KOPT-K1 (cell line): ENCODE data around the gene YIPF4.
"Not testable (repeated sequence)": the region's sequence is repeated elsewhere in the genome, so short reads cannot be mapped to it uniquely, and the experiment has no call there.

ENCODE experiments used
- H3K27ac ChIP-seq: fragments of 200-600 bp; sonication (generic); 2 replicates; pipeline ENCODE4 v1.5.1; 2016; ENCODE audit warnings: antibody characterized with exemption, mild to moderate bottlenecking, low read depth, low read length; ENCODE audit not compliant: poor library complexity, severe bottlenecking
- H3K36me3 ChIP-seq: fragments of 200-600 bp; sonication (generic); 2 replicates; pipeline ENCODE4 v1.5.1; 2017; ENCODE audit warnings: antibody characterized with exemption, mild to moderate bottlenecking, low read length, moderate library complexity; ENCODE audit not compliant: insufficient read depth
- H3K9me3 ChIP-seq: fragments of 200-600 bp; sonication (generic); 2 replicates; pipeline ENCODE4 v1.5.1; 2017; ENCODE audit warnings: antibody characterized with exemption, low read length, mild to moderate bottlenecking; ENCODE audit not compliant: insufficient read depth, poor library complexity, severe bottlenecking

The YIPF4 gene

GRCh38 chr2:32328679-32329078 is 51.0 kb downstream of the YIPF4 start:
- not testable (repeated sequence) for H3K9me3 ChIP-seq, H3K36me3 ChIP-seq, H3K27ac ChIP-seq

- H3K36me3 ChIP-seq, H3K27ac ChIP-seq, H3K9me3 ChIP-seq: not testable (repeated sequence)
Observed at GRCh38 chr2:32329180-32329980, 51.7 kb downstream of the YIPF4 start.

- Histone ChIP-seq H3K27ac (no peak overlapping the region), H3K36me3 (no peaks in the 10 kb centered on the region), H3K9me3 (no peaks in the 10 kb centered on the region)
Observed at GRCh38 chr2:32330136-32330535, 52.4 kb downstream of the YIPF4 start.

- no peak overlapping the region for H3K27ac ChIP-seq
- H3K9me3 ChIP-seq, result no peaks in the 10 kb centered on the region
- no peaks in the 10 kb centered on the region for H3K36me3 ChIP-seq
Observed at GRCh38 chr2:32342801-32343200, 65.1 kb downstream of the YIPF4 start.

- H3K27ac ChIP-seq, H3K36me3 ChIP-seq, H3K9me3 ChIP-seq: not testable (repeated sequence)
Observed at GRCh38 chr2:32350797-32351196, 73.1 kb downstream of the YIPF4 start.

GRCh38 chr2:32355976-32356680 is 78.4 kb downstream of the YIPF4 start:
- H3K9me3 ChIP-seq, result no peaks in the 10 kb centered on the region
- peak overlapping the region; percentile 91 for H3K27ac ChIP-seq

GRCh38 chr2:32356681-32357317 is 79.1 kb downstream of the YIPF4 start, which contains the start of gene BIRC6:
TSS of gene BIRC6 (plus strand) at chr2:32357023. CDS start at chr2:32357162, 139 bp downstream.
- peak within 1 kb of the TSS; percentile 91 for H3K27ac ChIP-seq
- H3K36me3 ChIP-seq, result peaks cover 13% of the 10 kb centered on the region
- no peaks in the 10 kb centered on the region for H3K9me3 ChIP-seq

More at GRCh38 chr2:32355976-32356680, 78.4 kb downstream of the YIPF4 start:
- peaks cover 7% of the 10 kb centered on the region for H3K36me3 ChIP-seq

GRCh38 chr2:32357318-32358110 is 79.8 kb downstream of the YIPF4 start:
- no peaks in the 10 kb centered on the region for H3K9me3 ChIP-seq
- peak overlapping the region; percentile 91 for H3K27ac ChIP-seq
- H3K36me3 ChIP-seq, result peaks cover 20% of the 10 kb centered on the region

- Histone ChIP-seq H3K36me3 (peaks cover 20% of the 10 kb centered on the region), H3K27ac (peak overlapping the region; percentile 91)
Observed at GRCh38 chr2:32358111-32358482, 80.4 kb downstream of the YIPF4 start.

GRCh38 chr2:32360416-32360815 is 82.7 kb downstream of the YIPF4 start:
- no peak overlapping the region for H3K27ac ChIP-seq
- H3K9me3 ChIP-seq, result no peaks in the 10 kb centered on the region
- peaks cover 20% of the 10 kb centered on the region for H3K36me3 ChIP-seq

More at GRCh38 chr2:32358111-32358482, 80.4 kb downstream of the YIPF4 start:
- no peaks in the 10 kb centered on the region for H3K9me3 ChIP-seq

GRCh38 chr2:32362997-32363396 is 85.3 kb downstream of the YIPF4 start:
- H3K27ac ChIP-seq, H3K9me3 ChIP-seq: not testable (repeated sequence)
- H3K36me3 ChIP-seq, result peaks cover 20% of the 10 kb centered on the region

- H3K9me3 ChIP-seq, result no peaks in the 10 kb centered on the region
- no peak overlapping the region for H3K27ac ChIP-seq
- H3K36me3 ChIP-seq, result peaks cover 20% of the 10 kb centered on the region
Observed at GRCh38 chr2:32363597-32363996, 85.9 kb downstream of the YIPF4 start.

GRCh38 chr2:32364290-32364689 is 86.6 kb downstream of the YIPF4 start:
- peaks cover 17% of the 10 kb centered on the region for H3K36me3 ChIP-seq
- not testable (repeated sequence) for H3K27ac ChIP-seq, H3K9me3 ChIP-seq

GRCh38 chr2:32365679-32366078 is 88.0 kb downstream of the YIPF4 start:
- peaks cover 15% of the 10 kb centered on the region for H3K36me3 ChIP-seq
- not testable (repeated sequence) for H3K27ac ChIP-seq, H3K9me3 ChIP-seq
